Activated CD4-positive, alpha-beta memory T cell treated with anti-CD3 and anti-CD28 coated beads, Interleukin-2, amount 10 ng/mL, durations not matched to agents 7 days and 5 days (primary cell): ENCODE results near the gene ZNF532. TPM values are rescaled to one million over a fixed set of nuclear protein-coding genes. Genes with fewer than 3 reads are reported as not detected.

Experiments
- CTCF ChIA-PET: fragments of 350-600 bp; sonication (Branson Sonifier 250); formaldehyde crosslinking; loops from one replicate; lab custom pipeline; 2021; ENCODE audit warnings: antibody characterized with exemption, inconsistent platforms; lab: Charles Lee
- POLR2A ChIA-PET: fragments of 350-600 bp; sonication (Branson Sonifier 250); formaldehyde crosslinking; loops from one replicate; lab custom pipeline; 2021; ENCODE audit warnings: antibody characterized with exemption; lab: Charles Lee
- DNase-seq: peaks from one replicate; pipeline ENCODE4 v3.0.0-alpha.2; 2020
- H3K27ac Mint-ChIP-seq: one replicate; pipeline ENCODE4 v1.8.0; 2021; ENCODE audit warnings: mild to moderate bottlenecking, mixed read lengths
- H3K27me3 Mint-ChIP-seq: one replicate; pipeline ENCODE4 v1.8.0; 2021; ENCODE audit warnings: mixed read lengths
- H3K36me3 Mint-ChIP-seq: one replicate; pipeline ENCODE4 v1.8.0; 2021; ENCODE audit warnings: low read depth, mixed read lengths
- H3K4me1 Mint-ChIP-seq: one replicate; pipeline ENCODE4 v1.8.0; 2021; ENCODE audit warnings: mixed read lengths
- H3K4me3 Mint-ChIP-seq: one replicate; pipeline ENCODE4 v1.8.0; 2021; ENCODE audit warnings: mild to moderate bottlenecking, mixed read lengths
- H3K9me3 Mint-ChIP-seq: one replicate; pipeline ENCODE4 v1.8.0; 2021; ENCODE audit warnings: mixed read lengths
- total RNA-seq, 2 experiments: library from RNA; stranded (reverse); gene quantifications; one replicate each; pipeline ENCODE4 v1.2.3, GENCODE V29; 2021

The ZNF532 gene
- total RNA-seq, 2 experiments from 2014 or later = 3.4 to 4.2 TPM

GRCh38 chr18:58996131-58996641, 131.5 kb downstream of the ZNF532 start:
- Mint-ChIP-seq H3K36me3 (no peaks in the 10 kb centered on the region), H3K27me3 (peaks cover 1% of the 10 kb centered on the region), H3K4me3 (no peak overlapping the region), H3K4me1 (peaks cover 10% of the 10 kb centered on the region), H3K9me3 (no peaks in the 10 kb centered on the region), H3K27ac (no peak overlapping the region)
- no peak for DNase-seq
- POLR2A ChIA-PET = no interaction called here
- CTCF ChIA-PET = no interaction called here

GRCh38 chr18:58996696-58997095, 132.0 kb downstream of the ZNF532 start:
- Mint-ChIP-seq H3K27ac (no peak overlapping the region), H3K4me3 (no peak overlapping the region), H3K4me1 (peaks cover 5% of the 10 kb centered on the region), H3K9me3 (no peaks in the 10 kb centered on the region), H3K36me3 (no peaks in the 10 kb centered on the region), H3K27me3 (peaks cover 1% of the 10 kb centered on the region)
- POLR2A ChIA-PET = no interaction called here
- no peak for DNase-seq
- CTCF ChIA-PET = no interaction called here

- no peak overlapping the region for H3K27ac Mint-ChIP-seq
- H3K9me3 Mint-ChIP-seq = no peaks in the 10 kb centered on the region
- POLR2A ChIA-PET = no interaction called here
- peaks cover 1% of the 10 kb centered on the region for H3K27me3 Mint-ChIP-seq
- no peak for DNase-seq
- CTCF ChIA-PET = no interaction called here
- H3K4me1 Mint-ChIP-seq = no peaks in the 10 kb centered on the region
- no peaks in the 10 kb centered on the region for H3K36me3 Mint-ChIP-seq
- no peak overlapping the region for H3K4me3 Mint-ChIP-seq
These were observed 133.2 kb downstream of the ZNF532 start for GRCh38 chr18:58997811-58998337.

- POLR2A ChIA-PET = no interaction called here
These were observed 133.9 kb downstream of the ZNF532 start for GRCh38 chr18:58998401-58999203.

GRCh38 chr18:59001166-59001565, 136.5 kb downstream of the ZNF532 start:
- ChIA-PET POLR2A (no interaction called here), CTCF (no interaction called here)
- H3K36me3 Mint-ChIP-seq = no peaks in the 10 kb centered on the region
- H3K4me3 Mint-ChIP-seq = no peak overlapping the region
- peaks cover under 1% of the 10 kb centered on the region for H3K27me3 Mint-ChIP-seq
- no peaks in the 10 kb centered on the region for H3K9me3 Mint-ChIP-seq
- H3K4me1 Mint-ChIP-seq = no peaks in the 10 kb centered on the region
- H3K27ac Mint-ChIP-seq = no peak overlapping the region
- DNase-seq = no peak

More at GRCh38 chr18:58998401-58999203, 133.9 kb downstream of the ZNF532 start:
- H3K9me3 Mint-ChIP-seq = no peaks in the 10 kb centered on the region
- peaks cover 1% of the 10 kb centered on the region for H3K27me3 Mint-ChIP-seq
- no peaks in the 10 kb centered on the region for H3K4me1 Mint-ChIP-seq
- no peak overlapping the region for H3K4me3 Mint-ChIP-seq
- CTCF ChIA-PET = no interaction called here
- no peak overlapping the region for H3K27ac Mint-ChIP-seq
- no peaks in the 10 kb centered on the region for H3K36me3 Mint-ChIP-seq
- no peak for DNase-seq

GRCh38 chr18:59001721-59002120, 137.0 kb downstream of the ZNF532 start:
- Mint-ChIP-seq H3K27me3 (no peaks in the 10 kb centered on the region), H3K4me1 (no peaks in the 10 kb centered on the region), H3K4me3 (no peak overlapping the region), H3K9me3 (no peaks in the 10 kb centered on the region), H3K36me3 (no peaks in the 10 kb centered on the region), H3K27ac (no peak overlapping the region)
- POLR2A ChIA-PET = no interaction called here
- CTCF ChIA-PET = no interaction called here
- DNase-seq = no peak

GRCh38 chr18:59002974-59003594, 138.4 kb downstream of the ZNF532 start:
- Mint-ChIP-seq H3K27me3 (no peaks in the 10 kb centered on the region), H3K36me3 (no peaks in the 10 kb centered on the region), H3K4me1 (no peaks in the 10 kb centered on the region), H3K4me3 (no peak overlapping the region), H3K27ac (no peak overlapping the region), H3K9me3 (no peaks in the 10 kb centered on the region)
- POLR2A ChIA-PET = no interaction called here
- CTCF ChIA-PET = interaction anchor here (0.7 kb wide), 1 partner anchor 737 kb away, joined by 6 read pairs; no protein-coding TSS in a partner anchor
- no peak for DNase-seq

- Mint-ChIP-seq H3K4me1 (no peaks in the 10 kb centered on the region), H3K27me3 (no peaks in the 10 kb centered on the region), H3K27ac (no peak overlapping the region), H3K4me3 (no peak overlapping the region), H3K9me3 (no peaks in the 10 kb centered on the region), H3K36me3 (no peaks in the 10 kb centered on the region)
- ChIA-PET CTCF (no interaction called here), POLR2A (no interaction called here)
- no peak for DNase-seq
These were observed 140.6 kb downstream of the ZNF532 start for GRCh38 chr18:59005262-59005661.

GRCh38 chr18:59006461-59007067, 141.9 kb downstream of the ZNF532 start:
- Mint-ChIP-seq H3K27ac (no peak overlapping the region), H3K27me3 (no peaks in the 10 kb centered on the region), H3K4me1 (no peaks in the 10 kb centered on the region), H3K9me3 (no peaks in the 10 kb centered on the region), H3K36me3 (no peaks in the 10 kb centered on the region), H3K4me3 (no peak overlapping the region)
- no peak for DNase-seq
- CTCF ChIA-PET = no interaction called here
- POLR2A ChIA-PET = no interaction called here

- H3K36me3 Mint-ChIP-seq = no peaks in the 10 kb centered on the region
- ChIA-PET CTCF (interaction anchor here (0.7 kb wide), 1 partner anchor 241 kb away, joined by 4 read pairs; no protein-coding TSS in a partner anchor), POLR2A (no interaction called here)
- peaks cover 2% of the 10 kb centered on the region for H3K27me3 Mint-ChIP-seq
- no peak overlapping the region for H3K27ac Mint-ChIP-seq
- no peak for DNase-seq
- H3K4me1 Mint-ChIP-seq = no peaks in the 10 kb centered on the region
- H3K4me3 Mint-ChIP-seq = no peak overlapping the region
- peaks cover 2% of the 10 kb centered on the region for H3K9me3 Mint-ChIP-seq
These were observed 143.8 kb downstream of the ZNF532 start for GRCh38 chr18:59008302-59008974.

- H3K36me3 Mint-ChIP-seq = no peaks in the 10 kb centered on the region
- H3K9me3 Mint-ChIP-seq = peaks cover 5% of the 10 kb centered on the region
- POLR2A ChIA-PET = no interaction called here
- H3K27ac Mint-ChIP-seq = no peak overlapping the region
- CTCF ChIA-PET = no interaction called here
- H3K4me1 Mint-ChIP-seq = no peaks in the 10 kb centered on the region
- H3K4me3 Mint-ChIP-seq = no peak overlapping the region
- peaks cover 7% of the 10 kb centered on the region for H3K27me3 Mint-ChIP-seq
- no peak for DNase-seq
These were observed 145.2 kb downstream of the ZNF532 start for GRCh38 chr18:59009846-59010245.

GRCh38 chr18:59011289-59011688, 146.6 kb downstream of the ZNF532 start:
- POLR2A ChIA-PET = no interaction called here
- no peaks in the 10 kb centered on the region for H3K36me3 Mint-ChIP-seq
- no peak overlapping the region for H3K27ac Mint-ChIP-seq
- H3K4me3 Mint-ChIP-seq = no peak overlapping the region
- no peaks in the 10 kb centered on the region for H3K4me1 Mint-ChIP-seq
- H3K27me3 Mint-ChIP-seq = peaks cover 11% of the 10 kb centered on the region
- no peak for DNase-seq
- H3K9me3 Mint-ChIP-seq = peaks cover 5% of the 10 kb centered on the region
- CTCF ChIA-PET = no interaction called here
